Measurements from ENCODE around the gene PNP.

- TF ChIP-seq CTCF (IDR thresholded peaks at IDR 0.05): no peak
- TF ChIP-seq POLR2AphosphoS5 (IDR thresholded peaks at IDR 0.05): no peak
These were observed 47.7 kb downstream of the PNP start for GRCh38 chr14:20516921-20517320.

All from transverse colon (tissue), 4 donors.